ENCODE results near the gene TTC7B.
A peak's percentile ranks its signal among the peaks of the same experiment; 100 is the strongest.
"Not testable (repeated sequence)": the region's sequence is repeated elsewhere in the genome, so short reads cannot be mapped to it uniquely, and the experiment has no call there.

Gene TTC7B

DNA sequence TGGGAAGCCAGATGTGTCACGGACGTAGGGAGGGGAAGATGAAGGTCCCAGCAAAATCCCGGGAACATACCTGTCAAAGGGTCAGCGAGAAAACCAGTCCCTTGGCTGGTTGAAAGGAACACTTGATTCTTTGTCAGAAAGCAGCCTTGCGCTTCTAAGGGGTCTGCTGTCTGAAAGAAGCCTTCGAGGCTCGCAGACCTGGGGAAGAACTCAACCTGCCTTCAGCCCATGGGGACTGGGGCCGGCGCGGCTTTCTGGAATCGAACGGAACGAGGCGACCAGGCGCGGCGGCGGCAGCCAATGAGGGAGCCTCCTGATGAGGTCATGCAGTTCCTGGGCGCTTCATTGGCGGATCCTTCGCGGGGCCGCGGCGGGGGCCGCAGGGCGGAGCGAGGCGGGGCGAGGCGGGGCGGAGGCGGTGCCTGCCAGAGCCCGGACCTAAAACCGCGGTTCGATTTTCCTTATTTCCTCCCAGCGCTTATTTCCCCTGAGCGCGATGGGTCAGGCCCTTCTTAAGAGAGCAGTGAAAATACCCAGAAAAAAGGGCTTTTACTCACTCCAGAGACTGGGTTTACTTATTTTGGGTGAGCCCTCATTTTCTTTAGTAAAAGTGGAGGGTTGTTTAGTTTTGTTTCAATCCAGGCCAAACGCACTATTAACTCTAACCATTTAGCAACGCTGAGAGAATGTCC is 11.8 kb upstream of the TTC7B start:
- Histone ChIP-seq H2AK5ac (ENCODE audit: low read depth, low read length) (no peak overlapping the region), H4K91ac (ENCODE audit: low read depth, low read length, poor library complexity) (no peak overlapping the region), H3K4me1 (ENCODE audit: control insufficient read depth in 2 of 2, insufficient read depth in 1 of 2, low read depth in 1 of 2, low read length in 2 of 2) (peaks cover 6 to 7% of the 10 kb centered on the region in 2 donors), H3K9ac (ENCODE audit: low read depth, low read length, poor library complexity) (no peak overlapping the region), H4K8ac (ENCODE audit: low read depth, low read length) (no peak overlapping the region), H2BK15ac (ENCODE audit: low read length) (no peak overlapping the region), H3K14ac (ENCODE audit: low read length) (no peak overlapping the region), H3K27ac (replicated peaks; ENCODE audit: low read length) (no peak overlapping the region), H3K23ac (ENCODE audit: low read depth, low read length, poor library complexity) (no peak overlapping the region), H3K36me3 (replicated peaks in 1 of 2; ENCODE audit: control insufficient read depth in 2 of 2, insufficient read depth in 2 of 2, low read length in 2 of 2) (no peaks in the 10 kb centered on the region), H3K18ac (ENCODE audit: low read length) (peak overlapping the region; percentile 82), H3K9me3 (replicated peaks in 1 of 2; ENCODE audit: control insufficient read depth in 2 of 2, insufficient read depth in 1 of 2, low read depth in 1 of 2, low read length in 2 of 2) (peaks cover 8 to 12% of the 10 kb centered on the region in 2 donors), H3K4me3 (ENCODE audit: low read length in 2 of 2) (peak overlapping the region; percentile 39 to 50), H3K79me1 (ENCODE audit: low read depth, low read length) (no peaks in the 10 kb centered on the region), H2AFZ (ENCODE audit: low read length) (peak overlapping the region; percentile 96), H2BK120ac (ENCODE audit: low read depth, low read length) (no peak overlapping the region), H3K27me3 (ENCODE audit: control insufficient read depth in 3 of 3, insufficient read depth in 3 of 3, low read depth in 1 of 3, low read length in 3 of 3) (peaks cover 0 to 17% (median 9%) of the 10 kb centered on the region in 3 experiments), H3K4ac (ENCODE audit: low read length) (no peak overlapping the region), H2BK5ac (ENCODE audit: low read length) (no peak overlapping the region), H2BK12ac (ENCODE audit: low read length) (no peak overlapping the region), H3K4me2 (ENCODE audit: insufficient read depth, low read length, poor library complexity, severe bottlenecking) (peak overlapping the region; percentile 59)
- no CpG with 5 or more reads among the region's 42 CpGs for WGBS, 2 donors (ENCODE audit: extremely low coverage in 2 of 2, insufficient read length in 2 of 2, insufficient replicate concordance in 1 of 2)
- DNase-seq (ENCODE audit: low spot score) = peak; percentile 79

DNA sequence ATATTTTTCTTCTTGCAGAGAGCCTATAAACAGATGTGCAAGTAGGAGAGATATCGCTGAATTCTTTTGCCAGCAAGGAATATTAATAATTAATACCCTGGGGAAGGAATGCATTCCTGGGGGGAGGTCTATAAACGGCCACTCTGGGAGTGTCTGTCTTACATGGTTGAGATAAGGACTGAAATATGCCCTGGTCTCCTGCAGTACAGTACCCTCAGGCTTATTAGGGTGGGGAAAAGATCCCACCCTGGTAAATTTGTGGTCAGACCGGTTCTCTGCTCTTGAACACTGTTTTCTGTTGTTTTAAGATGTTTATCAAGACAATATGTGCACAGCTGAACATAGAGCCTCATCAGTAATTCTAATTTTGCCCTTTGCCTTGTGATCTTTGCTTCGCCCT is 7.3 kb upstream of the TTC7B start:
- H3K4me1 ChIP-seq (ENCODE audit: control insufficient read depth in 2 of 2, insufficient read depth in 1 of 2, low read depth in 1 of 2, low read length in 2 of 2); H2AK5ac ChIP-seq (ENCODE audit: low read depth, low read length); H2BK12ac ChIP-seq (ENCODE audit: low read length); H4K8ac ChIP-seq (ENCODE audit: low read depth, low read length); H4K91ac ChIP-seq (ENCODE audit: low read depth, low read length, poor library complexity); H2BK15ac ChIP-seq (ENCODE audit: low read length); H3K4ac ChIP-seq (ENCODE audit: low read length); H3K18ac ChIP-seq (ENCODE audit: low read length); DNase-seq (ENCODE audit: low spot score); H3K79me1 ChIP-seq (ENCODE audit: low read depth, low read length); H3K9ac ChIP-seq (ENCODE audit: low read depth, low read length, poor library complexity); H3K4me2 ChIP-seq (ENCODE audit: insufficient read depth, low read length, poor library complexity, severe bottlenecking); H2AFZ ChIP-seq (ENCODE audit: low read length); H2BK5ac ChIP-seq (ENCODE audit: low read length); H3K14ac ChIP-seq (ENCODE audit: low read length); H2BK120ac ChIP-seq (ENCODE audit: low read depth, low read length); H3K27ac ChIP-seq (replicated peaks; ENCODE audit: low read length); H3K23ac ChIP-seq (ENCODE audit: low read depth, low read length, poor library complexity); H3K4me3 ChIP-seq (ENCODE audit: low read length in 2 of 2); H3K36me3 ChIP-seq (replicated peaks in 1 of 2; ENCODE audit: control insufficient read depth in 2 of 2, insufficient read depth in 2 of 2, low read length in 2 of 2): not testable (repeated sequence)
- WGBS, 2 donors (ENCODE audit: extremely low coverage in 2 of 2, insufficient read length in 2 of 2, insufficient replicate concordance in 1 of 2) = no CpG with 5 or more reads among the region's 4 CpGs
- H3K27me3 ChIP-seq (ENCODE audit: control insufficient read depth in 3 of 3, insufficient read depth in 3 of 3, low read depth in 1 of 3, low read length in 3 of 3) = peaks cover 0 to 16% (median 3%) of the 10 kb centered on the region in 3 experiments
- peaks cover 11 to 12% of the 10 kb centered on the region in 2 donors for H3K9me3 ChIP-seq (replicated peaks in 1 of 2; ENCODE audit: control insufficient read depth in 2 of 2, insufficient read depth in 1 of 2, low read depth in 1 of 2, low read length in 2 of 2)

DNA sequence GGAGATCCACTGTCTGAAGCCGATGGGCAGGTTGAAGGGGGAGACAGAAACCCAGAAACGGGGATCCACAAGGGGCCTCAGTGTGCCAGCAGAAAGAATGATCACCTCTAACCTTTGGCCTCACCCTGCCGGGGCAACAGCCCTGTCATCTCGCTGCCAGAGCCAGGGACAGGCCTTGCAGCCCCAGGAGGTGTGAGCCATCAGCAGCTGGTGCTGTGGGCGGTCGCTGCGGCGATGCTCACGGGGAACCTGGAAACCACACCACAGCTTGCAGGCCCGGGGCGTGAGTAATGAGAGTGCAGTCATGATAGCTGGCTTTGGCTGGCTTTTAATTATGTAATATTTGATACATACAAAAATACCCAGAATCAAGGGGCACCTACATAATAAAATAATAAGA is 4.7 kb upstream of the TTC7B start:
- no peak overlapping the region for H2BK15ac ChIP-seq (ENCODE audit: low read length)
- no peak overlapping the region for H4K91ac ChIP-seq (ENCODE audit: low read depth, low read length, poor library complexity)
- H3K4me3 ChIP-seq (ENCODE audit: low read length in 2 of 2) = no peak overlapping the region
- H3K79me1 ChIP-seq (ENCODE audit: low read depth, low read length) = no peaks in the 10 kb centered on the region
- peak overlapping the region; percentile 92 for H3K14ac ChIP-seq (ENCODE audit: low read length)
- no peak overlapping the region for H4K8ac ChIP-seq (ENCODE audit: low read depth, low read length)
- no peak overlapping the region for H3K27ac ChIP-seq (replicated peaks; ENCODE audit: low read length)
- peaks cover 0 to 17% (median 0%) of the 10 kb centered on the region in 3 experiments for H3K27me3 ChIP-seq (ENCODE audit: control insufficient read depth in 3 of 3, insufficient read depth in 3 of 3, low read depth in 1 of 3, low read length in 3 of 3)
- no peak overlapping the region for H2BK5ac ChIP-seq (ENCODE audit: low read length)
- peaks cover 3% of the 10 kb centered on the region in 2 donors for H3K4me1 ChIP-seq (ENCODE audit: control insufficient read depth in 2 of 2, insufficient read depth in 1 of 2, low read depth in 1 of 2, low read length in 2 of 2)
- peak overlapping the region; percentile 88 for H3K18ac ChIP-seq (ENCODE audit: low read length)
- peak overlapping the region; percentile 18 for H2BK12ac ChIP-seq (ENCODE audit: low read length)
- H3K9me3 ChIP-seq (replicated peaks in 1 of 2; ENCODE audit: control insufficient read depth in 2 of 2, insufficient read depth in 1 of 2, low read depth in 1 of 2, low read length in 2 of 2) = peaks cover 5 to 11% of the 10 kb centered on the region in 2 donors
- H2AK5ac ChIP-seq (ENCODE audit: low read depth, low read length) = peak overlapping the region; percentile 59
- no peak for DNase-seq (ENCODE audit: low spot score)
- peak overlapping the region; percentile 78 for H2BK120ac ChIP-seq (ENCODE audit: low read depth, low read length)
- peak overlapping the region; percentile 39 for H3K23ac ChIP-seq (ENCODE audit: low read depth, low read length, poor library complexity)
- peak overlapping the region; percentile 68 for H3K9ac ChIP-seq (ENCODE audit: low read depth, low read length, poor library complexity)
- no peak overlapping the region for H3K4me2 ChIP-seq (ENCODE audit: insufficient read depth, low read length, poor library complexity, severe bottlenecking)
- no peak overlapping the region for H2AFZ ChIP-seq (ENCODE audit: low read length)
- H3K4ac ChIP-seq (ENCODE audit: low read length) = no peak overlapping the region
- H3K36me3 ChIP-seq (replicated peaks in 1 of 2; ENCODE audit: control insufficient read depth in 2 of 2, insufficient read depth in 2 of 2, low read length in 2 of 2) = no peaks in the 10 kb centered on the region
- WGBS, 2 donors (ENCODE audit: extremely low coverage in 2 of 2, insufficient read length in 2 of 2, insufficient replicate concordance in 1 of 2) = no CpG with 5 or more reads among the region's 11 CpGs

- Histone ChIP-seq H4K8ac (ENCODE audit: low read depth, low read length) (no peak overlapping the region), H2AK5ac (ENCODE audit: low read depth, low read length) (no peak overlapping the region), H3K4ac (ENCODE audit: low read length) (no peak overlapping the region), H3K14ac (ENCODE audit: low read length) (no peak overlapping the region), H2BK12ac (ENCODE audit: low read length) (no peak overlapping the region), H3K23ac (ENCODE audit: low read depth, low read length, poor library complexity) (no peak overlapping the region), H3K9me3 (replicated peaks in 1 of 2; ENCODE audit: control insufficient read depth in 2 of 2, insufficient read depth in 1 of 2, low read depth in 1 of 2, low read length in 2 of 2) (peaks cover 5 to 11% of the 10 kb centered on the region in 2 donors), H3K4me2 (ENCODE audit: insufficient read depth, low read length, poor library complexity, severe bottlenecking) (no peak overlapping the region), H3K9ac (ENCODE audit: low read depth, low read length, poor library complexity) (no peak overlapping the region), H3K27ac (replicated peaks; ENCODE audit: low read length) (no peak overlapping the region), H2BK5ac (ENCODE audit: low read length) (no peak overlapping the region), H3K4me1 (ENCODE audit: control insufficient read depth in 2 of 2, insufficient read depth in 1 of 2, low read depth in 1 of 2, low read length in 2 of 2) (peaks cover 3 to 7% of the 10 kb centered on the region in 2 donors), H3K79me1 (ENCODE audit: low read depth, low read length) (no peaks in the 10 kb centered on the region), H2BK15ac (ENCODE audit: low read length) (no peak overlapping the region), H4K91ac (ENCODE audit: low read depth, low read length, poor library complexity) (no peak overlapping the region), H3K27me3 (ENCODE audit: control insufficient read depth in 3 of 3, insufficient read depth in 3 of 3, low read depth in 1 of 3, low read length in 3 of 3) (peaks cover 0 to 17% (median 4%) of the 10 kb centered on the region in 3 experiments), H3K36me3 (replicated peaks in 1 of 2; ENCODE audit: control insufficient read depth in 2 of 2, insufficient read depth in 2 of 2, low read length in 2 of 2) (no peaks in the 10 kb centered on the region), H3K4me3 (ENCODE audit: low read length in 2 of 2) (no peak overlapping the region), H2AFZ (ENCODE audit: low read length) (no peak overlapping the region), H3K18ac (ENCODE audit: low read length) (no peak overlapping the region), H2BK120ac (ENCODE audit: low read depth, low read length) (no peak overlapping the region)
- no peak for DNase-seq (ENCODE audit: low spot score)
- no CpG with 5 or more reads among the region's 5 CpGs for WGBS, 2 donors (ENCODE audit: extremely low coverage in 2 of 2, insufficient read length in 2 of 2, insufficient replicate concordance in 1 of 2)
Measured at GRCh38 chr14:90819734-90820393, 3.6 kb upstream of the TTC7B start.
